GM12801 (cell line): ENCODE data around the gene KCNN3.

ENCODE experiments used
- TF ChIP-seq, protein P1 (sequence below): IDR thresholded peaks from one replicate; pipeline ENCODE4 v1.5.1; 2011; ENCODE audit warnings: control low read depth; ENCODE audit not compliant: insufficient read length; ENCODE audit errors: extremely low read depth

Gene KCNN3

DNA sequence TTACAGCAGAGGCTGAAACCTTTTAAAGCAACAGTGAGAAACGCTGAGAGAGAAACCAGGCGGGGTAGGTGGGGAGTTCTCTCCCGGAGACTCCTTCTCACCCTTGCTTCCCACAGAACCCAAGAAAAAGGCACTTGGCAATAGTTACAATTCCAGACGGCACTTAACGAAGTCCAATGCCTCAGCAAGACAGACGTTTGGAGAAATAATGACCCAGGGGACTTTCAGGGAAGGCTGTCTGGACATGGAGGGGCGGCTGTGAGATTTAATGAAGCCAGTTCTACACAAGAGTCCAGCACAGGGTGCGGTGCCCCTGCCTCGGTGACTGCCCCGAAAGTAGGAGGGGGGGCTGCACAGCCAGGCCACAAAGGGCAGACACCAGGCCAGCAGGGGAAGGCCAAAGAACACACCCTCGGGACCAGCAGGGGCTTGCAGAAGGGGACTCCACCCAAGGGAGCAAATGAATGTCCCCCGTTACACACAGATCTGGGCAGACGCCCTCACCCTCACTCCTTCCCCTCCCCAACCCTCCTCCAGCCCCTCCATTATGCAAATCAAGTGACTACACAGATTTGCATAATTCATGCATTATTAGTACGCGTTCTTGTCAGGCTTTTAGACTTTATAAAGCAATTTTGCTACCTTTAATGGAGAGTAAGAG lies 26.3 kb downstream of the KCNN3 start:
- TF ChIP-seq, protein P1, sequence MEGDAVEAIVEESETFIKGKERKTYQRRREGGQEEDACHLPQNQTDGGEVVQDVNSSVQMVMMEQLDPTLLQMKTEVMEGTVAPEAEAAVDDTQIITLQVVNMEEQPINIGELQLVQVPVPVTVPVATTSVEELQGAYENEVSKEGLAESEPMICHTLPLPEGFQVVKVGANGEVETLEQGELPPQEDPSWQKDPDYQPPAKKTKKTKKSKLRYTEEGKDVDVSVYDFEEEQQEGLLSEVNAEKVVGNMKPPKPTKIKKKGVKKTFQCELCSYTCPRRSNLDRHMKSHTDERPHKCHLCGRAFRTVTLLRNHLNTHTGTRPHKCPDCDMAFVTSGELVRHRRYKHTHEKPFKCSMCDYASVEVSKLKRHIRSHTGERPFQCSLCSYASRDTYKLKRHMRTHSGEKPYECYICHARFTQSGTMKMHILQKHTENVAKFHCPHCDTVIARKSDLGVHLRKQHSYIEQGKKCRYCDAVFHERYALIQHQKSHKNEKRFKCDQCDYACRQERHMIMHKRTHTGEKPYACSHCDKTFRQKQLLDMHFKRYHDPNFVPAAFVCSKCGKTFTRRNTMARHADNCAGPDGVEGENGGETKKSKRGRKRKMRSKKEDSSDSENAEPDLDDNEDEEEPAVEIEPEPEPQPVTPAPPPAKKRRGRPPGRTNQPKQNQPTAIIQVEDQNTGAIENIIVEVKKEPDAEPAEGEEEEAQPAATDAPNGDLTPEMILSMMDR = no peak

DNA sequence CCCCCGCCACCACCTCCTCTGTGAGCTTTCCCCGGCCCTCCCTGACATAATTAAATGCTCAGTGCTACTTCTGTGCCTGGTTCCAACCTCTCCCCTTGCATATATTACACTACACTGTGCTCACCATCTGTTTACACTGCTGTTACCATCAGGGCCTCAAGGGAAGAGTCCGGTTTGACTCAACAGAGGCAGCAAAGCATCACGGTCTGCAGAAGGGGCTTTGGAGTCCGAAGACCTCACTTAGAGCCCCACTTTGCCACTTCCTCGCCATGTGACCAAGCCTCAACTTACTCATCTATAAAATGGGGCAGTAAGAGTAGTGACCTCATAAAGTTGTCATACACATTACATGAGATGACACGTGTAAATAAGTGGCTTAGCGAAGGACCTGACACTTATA lies 27.4 kb downstream of the KCNN3 start:
- TF ChIP-seq, protein P1 = no peak

DNA sequence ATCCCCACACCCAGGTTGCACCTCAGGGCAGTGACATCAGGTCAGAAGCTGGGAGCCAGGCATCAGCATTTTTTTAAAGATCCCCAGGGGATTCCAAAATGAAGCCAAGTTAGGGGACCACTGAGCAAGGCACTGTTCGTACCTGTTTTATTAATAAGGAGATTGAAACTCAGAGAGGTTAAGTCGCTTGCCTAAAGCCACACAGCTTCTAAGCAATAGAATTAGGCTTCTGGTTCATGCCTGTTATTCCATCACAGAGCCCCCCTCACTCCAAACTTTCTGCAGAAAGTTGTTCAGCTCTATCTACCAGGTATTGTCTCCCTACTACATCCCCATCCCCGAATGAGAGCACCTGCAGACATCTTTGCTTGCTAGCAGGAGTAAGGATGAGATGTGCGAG lies 28.7 kb downstream of the KCNN3 start:
- TF ChIP-seq, protein P1 = no peak

DNA sequence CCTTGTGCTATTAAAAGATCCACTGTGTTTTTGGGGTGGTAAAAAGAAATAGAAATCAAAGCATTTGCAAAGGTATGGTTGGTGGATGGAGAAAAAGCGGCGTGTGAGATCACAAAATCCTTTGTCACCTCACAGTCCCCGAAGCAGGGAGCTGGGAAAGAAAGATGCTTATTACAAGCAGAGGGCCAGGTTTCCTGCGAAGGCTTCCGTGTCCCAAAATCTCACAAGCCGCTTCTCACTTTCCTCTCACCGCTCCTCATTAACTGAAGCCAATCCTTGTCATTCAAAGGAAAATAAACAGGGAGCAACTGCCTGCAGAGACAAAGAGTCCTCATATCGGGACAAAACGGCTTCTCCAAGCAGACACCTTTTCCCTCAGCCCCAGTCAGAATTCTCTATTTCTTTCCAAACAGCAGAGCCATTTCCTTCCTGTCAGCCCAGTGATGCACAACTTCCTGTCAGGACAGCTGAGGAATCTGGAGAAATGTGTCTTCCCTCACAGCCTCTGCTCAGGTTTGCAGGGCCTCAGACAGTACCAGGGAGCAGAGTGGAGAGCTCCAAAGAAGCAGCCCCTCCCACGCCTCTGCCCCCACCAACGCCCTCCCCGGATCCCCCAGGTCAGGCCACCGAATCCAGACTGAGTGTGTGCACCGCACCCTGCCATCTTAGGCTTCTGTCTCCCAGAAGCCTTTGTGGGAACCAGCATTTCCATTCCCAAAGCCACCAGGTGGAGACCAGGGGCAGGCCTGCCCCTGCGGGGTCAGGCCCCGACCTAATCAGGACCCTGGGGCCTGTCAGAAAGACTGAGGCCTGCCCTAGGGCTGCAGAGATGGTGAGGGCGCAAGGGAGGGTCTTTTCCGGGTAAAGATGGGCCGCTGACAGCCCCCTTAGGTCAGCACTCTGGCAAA lies 29.6 kb downstream of the KCNN3 start:
- TF ChIP-seq, protein P1 = no peak

DNA sequence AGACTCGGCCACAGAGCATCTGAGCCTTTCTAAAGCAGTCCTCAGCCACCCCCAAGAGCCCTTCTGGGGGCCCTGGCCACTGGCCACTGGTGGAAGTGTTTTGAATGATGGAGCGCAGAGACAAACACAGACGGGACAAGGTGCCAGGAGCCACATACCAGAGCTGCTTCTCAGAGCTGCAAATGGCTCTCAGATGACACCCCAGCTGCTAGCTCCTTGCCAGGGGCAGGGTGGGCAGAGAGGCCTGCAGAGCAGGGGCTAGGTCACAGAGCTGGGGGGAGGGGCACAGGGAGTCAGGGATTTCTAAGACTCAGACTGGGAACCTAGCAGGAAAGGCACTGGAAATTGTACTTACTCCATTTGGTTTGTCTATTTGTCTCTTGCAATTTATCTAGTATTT lies 30.4 kb downstream of the KCNN3 start:
- TF ChIP-seq, protein P1 = no peak

DNA sequence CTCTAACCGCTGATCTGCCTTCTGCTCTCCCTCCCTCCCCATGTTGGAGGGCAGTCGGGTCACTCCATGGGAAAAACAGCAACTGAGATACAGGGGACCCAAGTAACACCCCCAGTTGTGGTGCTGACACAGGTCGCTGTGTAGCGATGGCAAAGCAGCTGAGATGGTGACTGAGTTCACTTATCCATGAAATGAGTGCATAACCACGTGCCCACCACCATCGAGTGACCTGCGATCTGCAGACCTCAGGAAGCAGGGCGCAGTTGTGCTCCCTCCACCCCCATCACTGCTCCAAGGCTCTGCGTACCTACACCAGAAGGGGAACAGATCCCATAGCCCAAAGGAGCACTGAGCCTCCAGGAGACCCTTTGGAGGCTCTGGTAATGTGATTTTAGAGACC lies 31.1 kb downstream of the KCNN3 start:
- TF ChIP-seq, protein P1 = no peak

DNA sequence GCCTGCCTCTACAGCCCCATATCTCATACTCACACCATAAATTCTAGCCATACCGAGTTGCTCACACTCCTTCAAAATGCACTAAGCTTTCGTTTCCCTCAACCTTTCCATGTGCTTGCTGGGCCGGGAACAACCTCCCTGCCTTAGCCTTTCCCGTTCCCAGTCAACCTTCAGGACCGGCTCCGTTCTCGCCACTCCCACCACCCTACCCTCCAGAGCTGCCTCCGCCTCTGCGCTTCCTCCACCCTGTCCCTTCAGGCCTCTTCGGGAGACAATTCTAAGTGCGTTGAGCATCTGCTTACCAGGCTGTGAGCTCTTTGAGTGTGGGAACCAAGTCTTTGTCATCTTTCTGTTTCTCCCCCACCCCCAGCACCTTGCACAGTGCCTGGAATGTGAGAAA lies 31.6 kb downstream of the KCNN3 start:
- TF ChIP-seq, protein P1 = no peak
